ENCODE measurements around the gene MOCOS.
A peak's percentile ranks its signal among the peaks of the same experiment; 100 is the strongest.

Gene MOCOS

GRCh38 chr18:36187193-36187825 is at the start of gene MOCOS:
TSS of gene MOCOS (plus strand) at chr18:36187497. CDS start at chr18:36187540, 43 bp downstream.
- Histone ChIP-seq H3K9me3 (ENCODE audit: low read length) (no peaks in the 10 kb centered on the region), H3K4me1 (ENCODE audit: insufficient read depth, low read length) (no peaks in the 10 kb centered on the region), H3K4me3 (ENCODE audit: low read length) (peak within 1 kb of the TSS; percentile 69), H3K36me3 (ENCODE audit: insufficient read depth, low read length) (no peaks in the 10 kb centered on the region), H2AFZ (ENCODE audit: low read depth, low read length) (peak within 1 kb of the TSS; percentile 96), H3K27me3 (ENCODE audit: insufficient read depth, low read length) (peaks cover 14% of the 10 kb centered on the region)

GRCh38 chr18:36139245-36139644 is 48.1 kb upstream of the MOCOS start:
- H3K4me3 ChIP-seq (ENCODE audit: low read length), result no peak overlapping the region
- no peak overlapping the region for H2AFZ ChIP-seq (ENCODE audit: low read depth, low read length)
- no peaks in the 10 kb centered on the region for H3K4me1 ChIP-seq (ENCODE audit: insufficient read depth, low read length)
- no peaks in the 10 kb centered on the region for H3K27me3 ChIP-seq (ENCODE audit: insufficient read depth, low read length)
- H3K36me3 ChIP-seq (ENCODE audit: insufficient read depth, low read length), result peaks cover 77% of the 10 kb centered on the region
- no peaks in the 10 kb centered on the region for H3K9me3 ChIP-seq (ENCODE audit: low read length)

GRCh38 chr18:36141576-36141975 is 45.7 kb upstream of the MOCOS start:
- Histone ChIP-seq H3K36me3 (ENCODE audit: insufficient read depth, low read length) (peaks cover 82% of the 10 kb centered on the region), H3K9me3 (ENCODE audit: low read length) (no peaks in the 10 kb centered on the region)

GRCh38 chr18:36142751-36143150 is 44.5 kb upstream of the MOCOS start:
- H3K4me1 ChIP-seq (ENCODE audit: insufficient read depth, low read length), result no peaks in the 10 kb centered on the region
- H3K36me3 ChIP-seq (ENCODE audit: insufficient read depth, low read length), result peaks cover 82% of the 10 kb centered on the region
- no peaks in the 10 kb centered on the region for H3K27me3 ChIP-seq (ENCODE audit: insufficient read depth, low read length)
- H3K4me3 ChIP-seq (ENCODE audit: low read length), result no peak overlapping the region
- no peaks in the 10 kb centered on the region for H3K9me3 ChIP-seq (ENCODE audit: low read length)
- H2AFZ ChIP-seq (ENCODE audit: low read depth, low read length), result no peak overlapping the region

More at GRCh38 chr18:36141576-36141975, 45.7 kb upstream of the MOCOS start:
- Histone ChIP-seq H2AFZ (ENCODE audit: low read depth, low read length) (no peak overlapping the region), H3K27me3 (ENCODE audit: insufficient read depth, low read length) (no peaks in the 10 kb centered on the region), H3K4me1 (ENCODE audit: insufficient read depth, low read length) (no peaks in the 10 kb centered on the region), H3K4me3 (ENCODE audit: low read length) (no peak overlapping the region)

GRCh38 chr18:36143391-36143790 is 43.9 kb upstream of the MOCOS start:
- Histone ChIP-seq H3K4me3 (ENCODE audit: low read length) (no peak overlapping the region), H3K36me3 (ENCODE audit: insufficient read depth, low read length) (peaks cover 82% of the 10 kb centered on the region), H3K9me3 (ENCODE audit: low read length) (no peaks in the 10 kb centered on the region), H2AFZ (ENCODE audit: low read depth, low read length) (no peak overlapping the region), H3K27me3 (ENCODE audit: insufficient read depth, low read length) (no peaks in the 10 kb centered on the region), H3K4me1 (ENCODE audit: insufficient read depth, low read length) (no peaks in the 10 kb centered on the region)

GRCh38 chr18:36149514-36150289 is 37.6 kb upstream of the MOCOS start:
- Histone ChIP-seq H3K4me1 (ENCODE audit: insufficient read depth, low read length) (no peaks in the 10 kb centered on the region), H2AFZ (ENCODE audit: low read depth, low read length) (no peak overlapping the region), H3K27me3 (ENCODE audit: insufficient read depth, low read length) (no peaks in the 10 kb centered on the region), H3K9me3 (ENCODE audit: low read length) (no peaks in the 10 kb centered on the region), H3K36me3 (ENCODE audit: insufficient read depth, low read length) (peaks cover 89% of the 10 kb centered on the region), H3K4me3 (ENCODE audit: low read length) (no peak overlapping the region)

GRCh38 chr18:36152781-36153180 is 34.5 kb upstream of the MOCOS start:
- H3K9me3 ChIP-seq (ENCODE audit: low read length), result no peaks in the 10 kb centered on the region
- peaks cover 89% of the 10 kb centered on the region for H3K36me3 ChIP-seq (ENCODE audit: insufficient read depth, low read length)
- no peak overlapping the region for H3K4me3 ChIP-seq (ENCODE audit: low read length)

GRCh38 chr18:36153203-36153602 is 34.1 kb upstream of the MOCOS start:
- no peak overlapping the region for H3K4me3 ChIP-seq (ENCODE audit: low read length)
- no peaks in the 10 kb centered on the region for H3K4me1 ChIP-seq (ENCODE audit: insufficient read depth, low read length)
- no peaks in the 10 kb centered on the region for H3K9me3 ChIP-seq (ENCODE audit: low read length)
- no peak overlapping the region for H2AFZ ChIP-seq (ENCODE audit: low read depth, low read length)
- H3K27me3 ChIP-seq (ENCODE audit: insufficient read depth, low read length), result no peaks in the 10 kb centered on the region
- peaks cover 90% of the 10 kb centered on the region for H3K36me3 ChIP-seq (ENCODE audit: insufficient read depth, low read length)

More at GRCh38 chr18:36152781-36153180, 34.5 kb upstream of the MOCOS start:
- Histone ChIP-seq H3K27me3 (ENCODE audit: insufficient read depth, low read length) (no peaks in the 10 kb centered on the region), H3K4me1 (ENCODE audit: insufficient read depth, low read length) (no peaks in the 10 kb centered on the region), H2AFZ (ENCODE audit: low read depth, low read length) (no peak overlapping the region)

GRCh38 chr18:36153771-36154170 is 33.5 kb upstream of the MOCOS start:
- Histone ChIP-seq H3K4me1 (ENCODE audit: insufficient read depth, low read length) (no peaks in the 10 kb centered on the region), H3K4me3 (ENCODE audit: low read length) (no peak overlapping the region), H3K27me3 (ENCODE audit: insufficient read depth, low read length) (no peaks in the 10 kb centered on the region), H3K36me3 (ENCODE audit: insufficient read depth, low read length) (peaks cover 90% of the 10 kb centered on the region), H2AFZ (ENCODE audit: low read depth, low read length) (no peak overlapping the region), H3K9me3 (ENCODE audit: low read length) (no peaks in the 10 kb centered on the region)

- Histone ChIP-seq H3K4me1 (ENCODE audit: insufficient read depth, low read length) (no peaks in the 10 kb centered on the region), H2AFZ (ENCODE audit: low read depth, low read length) (no peak overlapping the region), H3K36me3 (ENCODE audit: insufficient read depth, low read length) (peaks cover 90% of the 10 kb centered on the region), H3K27me3 (ENCODE audit: insufficient read depth, low read length) (no peaks in the 10 kb centered on the region), H3K4me3 (ENCODE audit: low read length) (no peak overlapping the region), H3K9me3 (ENCODE audit: low read length) (no peaks in the 10 kb centered on the region)
Measured at GRCh38 chr18:36155851-36156757, 31.2 kb upstream of the MOCOS start.

GRCh38 chr18:36157441-36157840 is 29.9 kb upstream of the MOCOS start:
- H2AFZ ChIP-seq (ENCODE audit: low read depth, low read length), result no peak overlapping the region
- no peaks in the 10 kb centered on the region for H3K9me3 ChIP-seq (ENCODE audit: low read length)
- H3K36me3 ChIP-seq (ENCODE audit: insufficient read depth, low read length), result peaks cover 92% of the 10 kb centered on the region
- no peaks in the 10 kb centered on the region for H3K27me3 ChIP-seq (ENCODE audit: insufficient read depth, low read length)
- no peak overlapping the region for H3K4me3 ChIP-seq (ENCODE audit: low read length)
- no peaks in the 10 kb centered on the region for H3K4me1 ChIP-seq (ENCODE audit: insufficient read depth, low read length)

- H3K4me1 ChIP-seq (ENCODE audit: insufficient read depth, low read length), result no peaks in the 10 kb centered on the region
- peaks cover 90% of the 10 kb centered on the region for H3K36me3 ChIP-seq (ENCODE audit: insufficient read depth, low read length)
- H3K4me3 ChIP-seq (ENCODE audit: low read length), result no peak overlapping the region
- H3K27me3 ChIP-seq (ENCODE audit: insufficient read depth, low read length), result no peaks in the 10 kb centered on the region
- H2AFZ ChIP-seq (ENCODE audit: low read depth, low read length), result no peak overlapping the region
- H3K9me3 ChIP-seq (ENCODE audit: low read length), result no peaks in the 10 kb centered on the region
Measured at GRCh38 chr18:36158266-36158867, 28.9 kb upstream of the MOCOS start.
